RWPE2 (cell line): Measurements from ENCODE around the gene POLG.

Source experiments
- ATAC-seq: fragments of 200-7000 bp; cut with Tn5 transposase; 3 replicates; pipeline ENCODE4 v1.9.1; 2021; ENCODE audit warnings: low read depth
- DNase-seq: peaks from one replicate; pipeline ENCODE4 v3.0.0-alpha.2; 2020; ENCODE audit warnings: low spot score
- H3K27ac ChIP-seq: fragments of 450-650 bp; 2 replicates; pipeline ENCODE4 v1.5.1; 2017; ENCODE audit warnings: mild to moderate bottlenecking; ENCODE audit not compliant: poor library complexity, severe bottlenecking
- H3K27me3 ChIP-seq: fragments of 250-450 bp; sonication (Bioruptor Pico); 2 replicates; pipeline ENCODE4 v1.5.1; 2021; ENCODE audit warnings: mild to moderate bottlenecking, moderate library complexity; ENCODE audit not compliant: insufficient read depth, poor library complexity, severe bottlenecking
- H3K36me3 ChIP-seq: fragments of 250-450 bp; sonication (Bioruptor Pico); 2 replicates; pipeline ENCODE4 v1.5.1; 2020; ENCODE audit warnings: low read depth, mild to moderate bottlenecking, moderate library complexity
- H3K4me1 ChIP-seq: fragments of 250-450 bp; sonication (Bioruptor Pico); 2 replicates; pipeline ENCODE4 v1.5.1; 2021; ENCODE audit warnings: mild to moderate bottlenecking, moderate library complexity; ENCODE audit not compliant: insufficient read depth, poor library complexity, severe bottlenecking
- H3K4me3 ChIP-seq: fragments of 250-450 bp; sonication (Bioruptor Pico); 2 replicates; pipeline ENCODE4 v1.5.1; 2021; ENCODE audit warnings: mild to moderate bottlenecking, moderate library complexity; ENCODE audit not compliant: severe bottlenecking
- H3K9me3 ChIP-seq: fragments of 250-450 bp; sonication (Bioruptor Pico); 2 replicates; pipeline ENCODE4 v1.5.1; 2021; ENCODE audit warnings: mild to moderate bottlenecking, moderate library complexity; ENCODE audit not compliant: severe bottlenecking
- TF ChIP-seq, protein P1 (sequence below): fragments of 450-650 bp; IDR thresholded peaks from one replicate; pipeline ENCODE4 v1.5.1; 2017; ENCODE audit warnings: mild to moderate bottlenecking, moderate library complexity; ENCODE audit not compliant: poor library complexity, severe bottlenecking

POLG gene

DNA sequence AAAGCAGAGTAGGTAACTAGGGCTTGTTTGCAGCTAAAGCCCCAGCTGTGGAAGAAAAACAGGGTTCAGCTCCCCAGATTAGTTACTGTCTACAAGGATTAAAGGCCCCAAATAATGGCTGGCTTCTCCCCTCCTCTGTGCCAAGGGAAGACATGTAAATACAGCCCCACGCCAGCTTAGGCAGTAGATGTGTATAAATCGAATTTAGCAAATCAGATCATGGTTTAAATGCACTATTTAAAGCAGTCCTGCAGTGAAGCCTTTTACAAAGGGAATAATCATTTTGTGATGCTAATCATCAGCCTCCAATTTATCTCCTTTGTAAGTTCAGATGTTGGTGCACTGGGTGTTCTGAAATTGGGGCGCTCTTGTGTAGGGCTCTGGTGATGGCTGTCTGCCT lies 46.7 kb upstream of the POLG start:
- no peak for DNase-seq
- no peaks in the 10 kb centered on the region for H3K36me3 ChIP-seq
- peaks cover 40% of the 10 kb centered on the region for H3K4me1 ChIP-seq
- H3K27me3 ChIP-seq, result no peaks in the 10 kb centered on the region
- H3K27ac ChIP-seq, result no peak overlapping the region
- H3K4me3 ChIP-seq, result no peak overlapping the region
- ATAC-seq, result no peak
- no peaks in the 10 kb centered on the region for H3K9me3 ChIP-seq
- TF ChIP-seq, protein P1, sequence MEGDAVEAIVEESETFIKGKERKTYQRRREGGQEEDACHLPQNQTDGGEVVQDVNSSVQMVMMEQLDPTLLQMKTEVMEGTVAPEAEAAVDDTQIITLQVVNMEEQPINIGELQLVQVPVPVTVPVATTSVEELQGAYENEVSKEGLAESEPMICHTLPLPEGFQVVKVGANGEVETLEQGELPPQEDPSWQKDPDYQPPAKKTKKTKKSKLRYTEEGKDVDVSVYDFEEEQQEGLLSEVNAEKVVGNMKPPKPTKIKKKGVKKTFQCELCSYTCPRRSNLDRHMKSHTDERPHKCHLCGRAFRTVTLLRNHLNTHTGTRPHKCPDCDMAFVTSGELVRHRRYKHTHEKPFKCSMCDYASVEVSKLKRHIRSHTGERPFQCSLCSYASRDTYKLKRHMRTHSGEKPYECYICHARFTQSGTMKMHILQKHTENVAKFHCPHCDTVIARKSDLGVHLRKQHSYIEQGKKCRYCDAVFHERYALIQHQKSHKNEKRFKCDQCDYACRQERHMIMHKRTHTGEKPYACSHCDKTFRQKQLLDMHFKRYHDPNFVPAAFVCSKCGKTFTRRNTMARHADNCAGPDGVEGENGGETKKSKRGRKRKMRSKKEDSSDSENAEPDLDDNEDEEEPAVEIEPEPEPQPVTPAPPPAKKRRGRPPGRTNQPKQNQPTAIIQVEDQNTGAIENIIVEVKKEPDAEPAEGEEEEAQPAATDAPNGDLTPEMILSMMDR, result no peak

DNA sequence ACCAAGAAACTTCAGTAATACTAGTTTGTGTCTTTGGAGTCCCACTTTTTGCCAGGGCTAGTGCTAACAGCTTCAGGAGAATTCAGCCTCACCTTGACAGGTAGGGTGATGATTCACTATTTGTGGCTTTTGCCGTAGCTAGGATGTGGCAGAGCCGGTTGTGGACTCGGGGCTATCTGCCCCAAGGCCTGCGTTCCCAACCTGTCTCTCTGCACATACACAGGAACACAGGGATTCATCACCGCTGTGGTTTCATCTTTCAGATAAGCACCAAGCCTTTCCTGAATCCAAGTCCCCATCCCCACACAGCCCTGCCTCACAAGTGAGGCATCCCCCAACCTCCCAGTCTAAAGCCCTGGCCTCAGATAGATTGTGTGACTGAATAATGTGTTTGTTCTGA lies 45.2 kb upstream of the POLG start:
- Histone ChIP-seq H3K9me3 (no peaks in the 10 kb centered on the region), H3K27me3 (no peaks in the 10 kb centered on the region), H3K4me1 (peaks cover 40% of the 10 kb centered on the region), H3K36me3 (no peaks in the 10 kb centered on the region), H3K4me3 (no peak overlapping the region), H3K27ac (peak overlapping the region; percentile 64)
- DNase-seq (peak; percentile 94), ATAC-seq (peak; percentile 93)
- TF ChIP-seq, protein P1, result no peak

DNA sequence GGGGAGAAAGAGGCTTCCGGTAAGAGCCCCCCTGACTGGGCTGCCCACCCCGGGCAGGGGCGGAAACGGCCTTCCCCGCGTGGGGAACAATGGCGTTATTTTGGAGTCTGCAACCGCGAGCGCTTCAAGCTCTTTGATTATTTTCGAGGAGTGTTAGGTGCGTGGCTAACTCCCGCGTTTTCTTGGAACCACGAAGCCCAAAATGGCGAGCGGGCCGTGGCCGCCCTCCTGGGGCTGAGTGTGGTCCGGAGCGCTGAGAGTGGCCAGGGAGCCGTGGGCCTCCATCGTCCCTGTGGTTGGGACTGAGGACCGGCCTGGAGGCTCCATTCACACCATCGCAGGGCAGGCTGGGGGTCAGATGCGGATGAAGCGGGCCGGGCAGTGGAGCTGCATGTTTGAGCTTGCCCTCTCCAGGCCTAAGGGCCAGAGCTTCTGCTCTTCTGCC lies 44.6 kb upstream of the POLG start:
- no peaks in the 10 kb centered on the region for H3K36me3 ChIP-seq
- H3K4me3 ChIP-seq, result no peak overlapping the region
- ATAC-seq (peak; percentile 53), DNase-seq (no peak)
- H3K27me3 ChIP-seq, result no peaks in the 10 kb centered on the region
- peaks cover 37% of the 10 kb centered on the region for H3K4me1 ChIP-seq
- H3K9me3 ChIP-seq, result no peaks in the 10 kb centered on the region
- peak overlapping the region; percentile 64 for H3K27ac ChIP-seq
- TF ChIP-seq, protein P1, result no peak

DNA sequence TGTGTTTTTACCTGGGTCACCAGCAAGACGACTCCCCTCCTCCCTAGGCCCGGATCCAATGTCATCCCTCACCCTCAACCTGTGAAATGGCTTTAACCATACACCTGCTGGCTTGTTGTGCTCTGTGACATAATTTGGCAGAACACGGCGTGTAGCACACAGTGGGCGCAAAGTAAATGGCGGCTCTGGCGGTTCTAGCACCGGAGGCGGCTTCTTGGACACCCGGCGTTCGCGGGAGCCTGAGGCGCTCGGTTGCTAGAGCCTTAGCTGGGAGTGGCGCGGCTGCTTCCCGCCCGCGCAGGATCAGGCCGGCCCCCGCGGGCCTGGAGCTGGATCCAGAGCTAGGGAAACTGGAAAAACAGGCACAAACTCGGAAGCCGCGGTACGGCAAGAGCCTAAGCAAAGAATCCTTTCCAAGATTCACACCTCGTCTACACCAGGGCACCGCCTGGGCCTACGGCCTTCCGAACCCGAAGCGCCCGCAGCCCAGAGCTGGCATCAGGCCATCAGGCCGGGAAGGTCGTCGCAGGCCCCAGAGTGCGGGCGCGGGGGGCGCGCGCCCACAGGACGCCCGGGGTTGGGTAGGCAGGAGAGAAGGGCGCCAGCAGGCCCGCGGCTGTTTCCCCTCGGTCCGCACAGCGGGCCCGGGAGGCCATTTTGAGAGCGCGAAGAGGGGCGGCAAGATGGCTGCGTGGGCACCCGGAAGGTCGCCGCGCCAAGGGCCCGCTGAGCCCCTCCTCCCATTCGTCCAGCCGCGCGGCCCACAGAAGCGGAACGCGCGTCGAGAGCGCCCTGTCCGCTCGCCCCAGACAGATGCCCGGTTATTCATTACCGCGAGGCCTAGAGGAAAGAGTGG lies 43.9 kb upstream of the POLG start:
- TF ChIP-seq, protein P1, result no peak
- H3K4me3 ChIP-seq, result no peak overlapping the region
- H3K4me1 ChIP-seq, result peaks cover 29% of the 10 kb centered on the region
- DNase-seq (no peak), ATAC-seq (peak; percentile 19; the same call in 1 of the 3 replicates)
- H3K9me3 ChIP-seq, result no peaks in the 10 kb centered on the region
- H3K36me3 ChIP-seq, result no peaks in the 10 kb centered on the region
- H3K27me3 ChIP-seq, result no peaks in the 10 kb centered on the region
- peak overlapping the region; percentile 64 for H3K27ac ChIP-seq

DNA sequence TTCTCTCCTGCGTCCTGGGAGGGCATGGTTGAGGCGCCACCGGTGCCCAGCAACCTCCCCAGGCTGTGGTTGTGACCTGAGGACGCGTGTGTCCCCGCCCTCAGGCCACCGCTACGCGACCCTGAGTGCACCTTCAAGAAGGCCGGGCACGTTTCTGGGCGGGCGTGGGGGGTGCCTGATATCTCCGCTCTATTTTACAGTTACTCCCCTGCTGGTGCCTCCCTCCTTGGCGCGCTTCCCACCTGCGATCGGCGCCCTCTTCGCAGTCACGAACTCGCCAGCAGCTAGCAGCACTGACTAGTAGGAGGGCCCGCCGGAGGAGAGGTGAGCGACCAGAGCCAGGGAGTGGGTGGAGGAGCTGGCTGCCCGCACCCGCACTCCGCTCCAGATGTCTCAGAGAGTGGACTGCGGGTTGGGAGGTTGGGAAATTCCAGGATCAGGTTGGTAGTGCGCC lies 43.2 kb upstream of the POLG start:
- Histone ChIP-seq H3K27ac (no peak overlapping the region), H3K36me3 (no peaks in the 10 kb centered on the region), H3K27me3 (no peaks in the 10 kb centered on the region), H3K4me1 (peaks cover 23% of the 10 kb centered on the region), H3K4me3 (no peak overlapping the region), H3K9me3 (no peaks in the 10 kb centered on the region)
- TF ChIP-seq, protein P1, result no peak
- DNase-seq (no peak), ATAC-seq (no peak)
